GM18499 (cell line): ENCODE measurements around the gene ABHD4.
"Not testable (repeated sequence)": the region's sequence is repeated elsewhere in the genome, so short reads cannot be mapped to it uniquely, and the experiment has no call there.

ENCODE experiments used
- ATAC-seq: cut with Tn5 transposase; IDR thresholded peaks from one replicate; pipeline ENCODE4 v1.9.1; 2021; ENCODE audit warnings: moderate number of reproducible peaks; ENCODE audit not compliant: insufficient read depth, unreplicated experiment

ABHD4 gene

GRCh38 chr14:22598099-22598895 lies at the start of gene ABHD4:
Gene ABHD4 (plus strand): TSS chr14:22598300. CDS start chr14:22598307, 7 bp downstream.
- no peak for ATAC-seq

- ATAC-seq: no peak
Observed at GRCh38 chr14:22549324-22549962, 48.7 kb upstream of the ABHD4 start.

- peak; percentile 49 for ATAC-seq
Observed at GRCh38 chr14:22549981-22550673, 48.0 kb upstream of the ABHD4 start.

GRCh38 chr14:22551605-22551997 lies 46.5 kb upstream of the ABHD4 start:
- ATAC-seq: no peak

GRCh38 chr14:22552001-22552826 lies 45.9 kb upstream of the ABHD4 start:
- ATAC-seq: no peak

- ATAC-seq: no peak
Observed at GRCh38 chr14:22552827-22553076, 45.3 kb upstream of the ABHD4 start.

- ATAC-seq: no peak
Observed at GRCh38 chr14:22553445-22553844, 44.7 kb upstream of the ABHD4 start.

GRCh38 chr14:22553861-22554497 lies 44.1 kb upstream of the ABHD4 start:
- ATAC-seq: not testable (repeated sequence)

GRCh38 chr14:22554498-22555383 lies 43.4 kb upstream of the ABHD4 start:
- no peak for ATAC-seq

- ATAC-seq: no peak
Observed at GRCh38 chr14:22555384-22556011, 42.6 kb upstream of the ABHD4 start.

GRCh38 chr14:22556021-22556989 lies 41.8 kb upstream of the ABHD4 start:
- ATAC-seq: peak; percentile 48

- no peak for ATAC-seq
Observed at GRCh38 chr14:22556990-22557623, 41.0 kb upstream of the ABHD4 start.

- ATAC-seq: no peak
Observed at GRCh38 chr14:22557846-22558220, 40.3 kb upstream of the ABHD4 start.

GRCh38 chr14:22558221-22558913 lies 39.7 kb upstream of the ABHD4 start:
- ATAC-seq: no peak

- ATAC-seq: no peak
Observed at GRCh38 chr14:22559041-22559440, 39.1 kb upstream of the ABHD4 start.

- ATAC-seq: no peak
Observed at GRCh38 chr14:22560662-22561365, 37.3 kb upstream of the ABHD4 start.
